GM12865 (cell line): ENCODE measurements around the gene RAP1GAP.

Experiments used
- DNase-seq: peaks from one replicate; pipeline ENCODE4 v3.0.0; 2010; ENCODE audit warnings: low read depth
- H3K4me3 ChIP-seq: 2 replicates; pipeline ENCODE4 v1.5.1; 2011; ENCODE audit warnings: mild to moderate bottlenecking, low read depth, low read length, control low read depth
- TF ChIP-seq, protein P1 (sequence below): IDR thresholded peaks from 2 replicates; pipeline ENCODE4 v1.5.1; 2011; ENCODE audit warnings: low read length, control low read depth, low read depth, inconsistent platforms; ENCODE audit not compliant: insufficient read depth; ENCODE audit errors: missing control alignments

Gene RAP1GAP

DNA sequence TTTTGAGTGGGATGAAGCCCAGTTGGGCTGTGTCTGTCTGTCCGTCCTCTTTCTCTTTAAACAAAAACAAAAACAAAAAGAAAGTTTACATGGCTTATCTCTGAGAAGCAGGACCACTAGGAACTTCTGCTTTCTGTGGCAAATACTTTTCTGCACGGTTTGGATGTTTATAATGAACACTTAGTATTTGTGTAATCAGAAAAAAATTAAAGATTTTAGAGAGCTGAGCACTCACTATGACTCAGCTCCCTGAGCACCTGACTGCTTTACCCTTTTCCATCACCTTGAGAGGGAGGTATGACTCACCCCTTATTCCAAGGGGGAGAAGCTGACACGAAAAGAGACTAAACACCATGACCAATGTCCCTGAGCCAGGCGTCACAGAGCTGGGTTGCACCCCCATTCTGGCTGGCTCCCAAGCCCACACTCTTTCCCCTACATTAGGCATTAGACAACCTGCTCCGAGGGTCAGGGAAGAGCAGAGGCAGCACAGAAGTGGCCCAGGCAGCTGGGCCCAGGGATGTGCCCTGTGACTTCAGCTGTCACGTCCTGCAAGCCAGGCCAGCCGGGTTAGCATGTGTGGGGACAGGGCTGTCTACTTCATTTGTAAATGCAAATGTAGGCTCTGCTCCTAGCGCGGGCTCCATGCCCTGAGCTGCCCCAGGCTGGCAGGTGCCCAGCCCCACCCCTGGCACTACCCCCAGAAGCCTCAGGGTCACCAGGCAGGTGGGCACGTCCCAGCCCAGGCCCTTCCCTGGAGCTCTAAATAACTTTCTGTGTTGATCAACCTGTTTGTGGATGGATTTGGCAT, 30.4 kb downstream of the RAP1GAP start:
- DNase-seq: no peak
- no peak overlapping the region for H3K4me3 ChIP-seq
- TF ChIP-seq, protein P1, sequence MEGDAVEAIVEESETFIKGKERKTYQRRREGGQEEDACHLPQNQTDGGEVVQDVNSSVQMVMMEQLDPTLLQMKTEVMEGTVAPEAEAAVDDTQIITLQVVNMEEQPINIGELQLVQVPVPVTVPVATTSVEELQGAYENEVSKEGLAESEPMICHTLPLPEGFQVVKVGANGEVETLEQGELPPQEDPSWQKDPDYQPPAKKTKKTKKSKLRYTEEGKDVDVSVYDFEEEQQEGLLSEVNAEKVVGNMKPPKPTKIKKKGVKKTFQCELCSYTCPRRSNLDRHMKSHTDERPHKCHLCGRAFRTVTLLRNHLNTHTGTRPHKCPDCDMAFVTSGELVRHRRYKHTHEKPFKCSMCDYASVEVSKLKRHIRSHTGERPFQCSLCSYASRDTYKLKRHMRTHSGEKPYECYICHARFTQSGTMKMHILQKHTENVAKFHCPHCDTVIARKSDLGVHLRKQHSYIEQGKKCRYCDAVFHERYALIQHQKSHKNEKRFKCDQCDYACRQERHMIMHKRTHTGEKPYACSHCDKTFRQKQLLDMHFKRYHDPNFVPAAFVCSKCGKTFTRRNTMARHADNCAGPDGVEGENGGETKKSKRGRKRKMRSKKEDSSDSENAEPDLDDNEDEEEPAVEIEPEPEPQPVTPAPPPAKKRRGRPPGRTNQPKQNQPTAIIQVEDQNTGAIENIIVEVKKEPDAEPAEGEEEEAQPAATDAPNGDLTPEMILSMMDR: no peak

GRCh38 chr1:21637514-21637913, 31.6 kb downstream of the RAP1GAP start:
- TF ChIP-seq, protein P1: no peak
- no peak overlapping the region for H3K4me3 ChIP-seq
- no peak for DNase-seq

DNA sequence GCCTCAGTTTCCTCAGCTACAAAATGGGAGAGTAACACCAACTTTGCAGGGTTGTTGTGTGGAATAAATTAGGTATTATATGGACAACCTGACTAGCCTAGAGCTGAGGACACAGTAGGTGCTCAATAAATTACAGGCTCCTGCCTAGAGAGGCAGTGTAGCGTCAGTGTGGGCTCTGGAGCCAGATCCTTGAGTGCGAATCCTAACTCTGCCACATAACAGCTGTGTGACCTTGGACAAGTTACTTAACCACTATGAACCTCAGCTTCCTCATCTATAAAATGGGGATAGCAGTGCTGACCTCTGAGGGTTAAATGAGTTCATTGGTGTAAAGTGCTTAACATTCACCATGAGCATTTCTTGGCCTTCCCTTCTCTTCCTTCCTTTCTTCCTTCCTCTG, 33.1 kb downstream of the RAP1GAP start:
- H3K4me3 ChIP-seq: no peak overlapping the region
- TF ChIP-seq, protein P1: no peak
- no peak for DNase-seq

DNA sequence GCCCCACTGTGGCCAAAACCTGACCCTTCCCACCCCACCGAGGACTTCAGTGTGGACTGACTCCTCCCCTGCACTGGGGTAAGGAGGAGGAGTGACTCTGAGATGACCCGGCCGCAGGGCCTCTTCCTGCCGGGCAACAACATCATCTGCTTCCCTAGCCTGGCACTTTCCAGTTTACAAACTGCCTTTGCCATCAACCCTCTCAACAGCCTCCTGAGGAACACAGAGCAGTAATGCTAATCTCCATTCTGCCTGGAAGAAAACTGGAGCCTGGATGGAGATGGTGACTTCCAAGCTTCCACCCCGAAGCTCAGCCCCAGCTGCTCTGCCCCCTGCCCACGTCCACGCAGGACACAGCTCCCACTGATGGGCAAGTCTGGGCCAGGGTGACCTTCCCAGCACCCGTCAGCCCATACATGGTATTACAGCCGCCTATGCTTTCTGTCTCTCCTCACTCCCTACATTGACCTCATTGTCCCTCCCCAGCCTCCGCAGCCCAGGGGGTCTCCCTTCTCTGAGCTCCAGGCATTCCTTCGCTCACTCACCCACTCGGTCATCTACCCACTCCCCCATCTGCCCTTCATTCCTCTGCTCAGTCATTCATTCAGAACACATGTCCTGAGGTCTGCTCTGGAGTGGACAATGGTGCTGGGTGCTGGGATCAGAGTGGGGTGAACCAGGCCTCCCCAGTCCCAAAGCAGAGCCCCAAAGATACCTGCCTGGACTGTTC, 34.2 kb downstream of the RAP1GAP start:
- DNase-seq: no peak
- H3K4me3 ChIP-seq: no peak overlapping the region
- TF ChIP-seq, protein P1: no peak

- TF ChIP-seq, protein P1: no peak
- H3K4me3 ChIP-seq: no peak overlapping the region
- no peak for DNase-seq
Measured at GRCh38 chr1:21633992-21634805, 35.0 kb downstream of the RAP1GAP start.

- TF ChIP-seq, protein P1: no peak
- no peak for DNase-seq
- no peak overlapping the region for H3K4me3 ChIP-seq
Measured at GRCh38 chr1:21633141-21633755, 35.9 kb downstream of the RAP1GAP start.
